DMS 273 (cell line): ENCODE measurements around the gene CFC1B.
"Not testable (repeated sequence)": the region's sequence is repeated elsewhere in the genome, so short reads cannot be mapped to it uniquely, and the experiment has no call there.

Experiments
- DNase-seq: peaks from one replicate; lab custom pipeline; 2025; ENCODE audit not compliant: unreplicated experiment; lab: John Stamatoyannopoulos, UW

The CFC1B gene

GRCh38 chr2:130520992-130521391 lies at the start of gene CFC1B:
Gene CFC1B (plus strand): TSS chr2:130521222. CDS start chr2:130521485, 263 bp downstream.
- DNase-seq = not testable (repeated sequence)

GRCh38 chr2:130491073-130491472 lies 29.9 kb upstream of the CFC1B start:
- not testable (repeated sequence) for DNase-seq

GRCh38 chr2:130509228-130509627 lies 11.8 kb upstream of the CFC1B start, which contains the start of gene POTEI:
Gene POTEI (minus strand): TSS chr2:130509328. CDS start chr2:130509235, 93 bp downstream.
- not testable (repeated sequence) for DNase-seq

- not testable (repeated sequence) for DNase-seq
These were observed 9.9 kb upstream of the CFC1B start for GRCh38 chr2:130510807-130511746.

- DNase-seq = not testable (repeated sequence)
These were observed 9.1 kb upstream of the CFC1B start for GRCh38 chr2:130511747-130512451.

GRCh38 chr2:130518516-130519106 lies 2.4 kb upstream of the CFC1B start:
- DNase-seq = not testable (repeated sequence)

GRCh38 chr2:130522390-130522789 lies 1.4 kb downstream of the CFC1B start:
- DNase-seq = not testable (repeated sequence)

GRCh38 chr2:130527365-130527967 lies 6.4 kb downstream of the CFC1B start:
- DNase-seq = not testable (repeated sequence)

GRCh38 chr2:130529545-130529944 lies 8.5 kb downstream of the CFC1B start:
- DNase-seq = not testable (repeated sequence)

GRCh38 chr2:130530212-130530611 lies 9.2 kb downstream of the CFC1B start:
- DNase-seq = not testable (repeated sequence)

GRCh38 chr2:130531225-130531624 lies 10.2 kb downstream of the CFC1B start:
- DNase-seq = not testable (repeated sequence)

- DNase-seq = not testable (repeated sequence)
These were observed 10.7 kb downstream of the CFC1B start for GRCh38 chr2:130531672-130532071.

- DNase-seq = not testable (repeated sequence)
These were observed 15.6 kb downstream of the CFC1B start for GRCh38 chr2:130536654-130537053.

GRCh38 chr2:130538271-130538670 lies 17.2 kb downstream of the CFC1B start:
- not testable (repeated sequence) for DNase-seq

GRCh38 chr2:130542789-130543188 lies 21.8 kb downstream of the CFC1B start:
- not testable (repeated sequence) for DNase-seq

GRCh38 chr2:130543785-130544528 lies 22.9 kb downstream of the CFC1B start:
- DNase-seq = not testable (repeated sequence)

GRCh38 chr2:130544978-130545377 lies 24.0 kb downstream of the CFC1B start:
- not testable (repeated sequence) for DNase-seq

GRCh38 chr2:130548418-130548817 lies 27.4 kb downstream of the CFC1B start:
- not testable (repeated sequence) for DNase-seq

- not testable (repeated sequence) for DNase-seq
These were observed 28.5 kb downstream of the CFC1B start for GRCh38 chr2:130549475-130549874.

GRCh38 chr2:130554178-130554577 lies 33.2 kb downstream of the CFC1B start:
- DNase-seq = not testable (repeated sequence)
